ENCODE results near the gene ZBTB7C.

Gene ZBTB7C

GRCh38 chr18:48191494-48191893 lies 217.7 kb downstream of the ZBTB7C start:
- DNase-seq (ENCODE audit: low read depth in 2 of 2), result no peak

DNA sequence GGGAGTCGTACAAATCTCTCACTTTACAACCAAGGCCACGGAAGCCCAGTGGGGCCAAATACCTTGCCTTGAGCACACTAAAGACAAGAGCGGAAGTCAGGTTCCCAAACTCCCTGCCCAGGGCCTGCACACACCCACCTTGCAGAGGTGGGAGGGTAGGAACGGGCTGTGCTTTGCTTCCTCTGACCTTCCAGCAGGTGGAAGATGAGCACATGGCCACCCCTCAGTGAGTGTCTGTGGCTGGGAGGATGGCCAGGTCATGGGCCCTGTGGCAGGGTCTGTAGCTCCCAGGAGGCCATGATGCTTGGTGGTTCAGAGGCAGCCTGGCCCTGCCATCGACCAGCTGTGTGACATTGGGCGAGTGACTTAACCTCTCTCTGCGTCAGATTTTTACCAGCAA lies 218.2 kb downstream of the ZBTB7C start:
- no peak for DNase-seq (ENCODE audit: low read depth in 2 of 2)

DNA sequence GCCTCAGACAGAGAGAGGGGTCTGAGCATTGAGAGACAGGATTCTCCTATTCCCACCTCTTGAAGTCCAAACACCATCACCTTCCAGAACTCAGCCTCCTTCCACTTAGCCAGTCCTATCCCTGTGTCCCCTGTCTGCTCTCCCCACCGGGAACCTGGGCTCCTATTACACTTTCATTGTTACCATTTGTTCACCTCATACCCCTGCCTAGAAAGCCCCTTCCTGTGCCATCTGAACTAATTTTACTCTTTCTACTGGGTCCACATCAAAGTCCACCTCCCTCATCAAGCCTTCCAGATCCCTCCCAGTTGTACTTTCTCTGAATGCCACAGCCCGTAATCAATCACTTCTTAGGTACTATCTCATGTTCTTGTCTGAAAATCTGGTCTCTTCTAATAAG lies 220.6 kb downstream of the ZBTB7C start:
- no peak for DNase-seq (ENCODE audit: low read depth in 2 of 2)

DNA sequence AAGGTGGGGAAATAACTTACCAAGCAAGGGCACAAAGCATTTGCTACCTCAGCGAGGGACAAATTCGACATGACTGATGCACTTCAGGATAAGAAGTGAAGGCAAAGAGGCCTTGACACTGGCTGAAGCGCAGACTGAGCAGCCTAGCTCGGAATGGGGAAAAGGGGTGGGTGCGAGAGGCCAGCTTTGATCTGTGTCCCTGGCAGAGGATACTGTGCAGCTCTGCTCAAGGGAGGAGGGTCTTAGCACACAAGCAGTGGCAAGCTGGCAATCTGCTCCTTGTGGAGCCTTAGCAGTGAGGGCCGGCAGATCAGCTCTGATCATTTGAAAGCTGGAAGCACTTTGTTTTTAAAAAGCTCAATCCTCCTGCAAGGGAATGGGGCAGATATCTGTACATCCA lies 222.3 kb downstream of the ZBTB7C start:
- no peak for DNase-seq (ENCODE audit: low read depth in 2 of 2)

DNA sequence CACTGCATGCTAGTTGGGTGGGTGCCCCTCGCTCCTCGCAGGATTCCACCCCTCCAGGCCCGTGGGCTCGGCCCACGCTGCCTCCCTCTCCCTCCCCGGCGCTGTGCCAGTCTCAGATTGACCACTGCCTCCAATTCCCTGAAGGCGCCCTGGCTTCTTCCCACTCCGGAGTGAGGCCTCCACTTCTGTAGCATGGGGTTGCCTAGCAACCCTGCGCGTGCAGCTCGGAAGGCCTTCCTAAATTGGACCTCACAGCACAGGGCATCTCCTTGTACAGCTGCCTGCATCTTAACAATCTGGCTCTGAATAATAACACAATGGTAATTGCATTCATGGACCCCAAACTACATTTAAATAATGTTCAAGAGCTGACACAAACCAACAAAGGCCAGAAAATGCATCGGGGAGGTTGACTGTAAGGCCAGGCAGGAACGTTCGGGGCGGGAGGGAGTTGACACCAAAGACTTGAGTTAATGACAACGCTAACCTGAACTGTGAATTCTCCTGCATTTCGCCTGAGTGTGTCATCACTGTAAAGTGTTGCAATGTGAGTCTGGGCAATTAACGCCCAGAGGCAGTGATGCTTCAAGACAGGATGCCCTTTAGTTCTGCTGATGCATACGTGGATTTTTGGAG lies 222.9 kb downstream of the ZBTB7C start:
- DNase-seq (ENCODE audit: low read depth in 2 of 2), result no peak

GRCh38 chr18:48184118-48184517 lies 225.1 kb downstream of the ZBTB7C start:
- DNase-seq (ENCODE audit: low read depth in 2 of 2), result no peak

DNA sequence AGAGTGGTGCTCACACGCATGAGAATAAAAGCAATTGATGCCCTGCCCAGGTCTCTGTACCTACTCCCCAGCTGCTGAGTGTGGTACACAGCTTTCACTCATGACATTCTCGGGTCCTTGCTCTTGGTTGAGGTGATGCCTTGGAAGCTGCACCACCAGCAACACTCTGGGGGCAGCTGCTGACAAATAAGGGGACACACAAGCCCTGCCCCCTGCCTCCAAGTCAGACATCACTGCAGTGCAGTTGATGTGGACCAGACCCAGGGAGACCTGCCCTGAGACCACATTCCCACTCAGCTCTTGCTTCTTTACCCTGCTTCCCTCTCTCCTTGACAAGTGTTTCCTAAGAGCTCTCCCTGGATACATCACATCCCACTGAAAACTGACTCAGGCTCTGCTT lies 225.6 kb downstream of the ZBTB7C start:
- DNase-seq (ENCODE audit: low read depth in 2 of 2), result no peak

DNA sequence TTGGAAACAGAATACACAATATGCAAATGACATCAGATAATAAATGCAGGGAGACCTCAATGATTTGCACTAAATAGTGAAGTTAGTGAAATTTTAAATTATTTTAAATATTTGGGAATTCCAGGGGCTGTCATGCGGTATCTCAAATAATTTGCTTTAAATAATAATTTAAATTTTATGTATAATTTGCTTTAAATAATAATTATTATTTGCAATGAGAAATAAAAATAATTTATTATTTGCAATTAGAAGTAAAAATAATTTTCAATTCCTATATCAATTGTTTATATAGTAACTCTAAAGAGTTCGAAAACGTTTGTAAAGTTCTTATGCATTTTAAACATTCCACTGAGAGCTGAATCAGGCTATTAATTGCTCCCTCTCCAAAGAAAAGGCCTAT lies 226.4 kb downstream of the ZBTB7C start:
- DNase-seq (ENCODE audit: low read depth in 2 of 2), result no peak

GRCh38 chr18:48181857-48182256 lies 227.3 kb downstream of the ZBTB7C start:
- no peak for DNase-seq (ENCODE audit: low read depth in 2 of 2)

GRCh38 chr18:48181087-48181823 lies 227.9 kb downstream of the ZBTB7C start:
- no peak for DNase-seq (ENCODE audit: low read depth in 2 of 2)

GRCh38 chr18:48179666-48180065 lies 229.5 kb downstream of the ZBTB7C start:
- DNase-seq (ENCODE audit: low read depth in 2 of 2), result no peak

GRCh38 chr18:48179001-48179400 lies 230.2 kb downstream of the ZBTB7C start:
- DNase-seq (ENCODE audit: low read depth in 2 of 2), result no peak

DNA sequence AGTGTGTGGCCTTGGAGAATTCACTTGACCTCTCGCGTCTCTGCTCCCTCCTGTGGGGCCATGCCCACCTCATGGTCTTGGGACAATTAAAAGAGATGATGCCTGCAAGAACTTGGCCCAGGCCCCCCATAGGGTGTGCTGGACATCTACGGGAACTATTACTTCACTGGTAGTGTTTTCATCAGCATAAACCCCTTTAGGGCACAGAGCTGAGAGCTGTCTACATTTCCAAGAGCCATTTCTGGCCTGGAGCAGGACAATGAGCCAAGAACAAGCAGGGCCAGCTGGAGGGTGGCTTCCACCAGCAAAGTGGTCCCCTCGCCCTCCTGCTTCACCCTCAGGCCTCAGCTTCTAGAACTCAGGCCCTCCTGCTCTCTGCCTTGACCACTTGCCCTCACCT lies 232.3 kb downstream of the ZBTB7C start:
- no peak for DNase-seq (ENCODE audit: low read depth in 2 of 2)

GRCh38 chr18:48173557-48173956 lies 235.6 kb downstream of the ZBTB7C start:
- no peak for DNase-seq (ENCODE audit: low read depth in 2 of 2)

DNA sequence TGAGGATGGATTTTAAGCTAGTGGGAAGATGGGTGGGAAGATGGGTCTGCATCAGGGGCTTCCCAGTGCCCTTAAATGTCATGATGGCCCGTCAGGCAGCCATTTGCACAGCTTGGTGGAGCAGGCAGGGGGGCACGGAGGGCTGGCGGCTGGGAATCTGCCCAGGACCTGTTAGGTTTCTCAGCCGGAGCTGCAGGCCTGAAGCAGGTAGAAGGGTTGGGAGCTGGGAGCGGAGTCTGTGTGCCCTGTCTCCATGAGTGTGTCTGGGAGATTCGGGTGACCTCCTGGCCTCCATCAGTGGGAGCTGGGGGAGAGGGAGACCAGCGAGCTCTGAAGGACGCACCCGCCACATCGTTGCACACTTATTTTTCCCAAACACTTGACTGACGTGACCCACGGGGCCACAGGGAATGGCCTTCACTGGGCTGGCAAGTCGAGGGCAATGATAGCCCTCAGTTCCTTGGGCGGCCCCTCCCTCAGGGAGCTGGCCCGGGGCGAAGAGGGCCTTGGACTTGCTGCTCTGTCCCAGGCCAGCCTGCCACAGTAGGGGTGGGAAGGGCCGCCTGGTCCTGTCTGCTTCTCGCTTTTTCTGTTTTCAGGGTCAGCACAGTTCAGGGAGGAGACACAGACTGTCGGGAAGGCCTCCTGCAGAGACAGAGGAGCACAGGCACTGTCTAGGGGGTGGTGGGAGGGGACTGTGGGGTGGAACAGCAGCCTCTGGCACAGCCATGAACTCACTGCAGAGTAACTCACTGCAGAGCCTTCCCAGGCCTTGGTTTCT lies 236.8 kb downstream of the ZBTB7C start:
- DNase-seq (ENCODE audit: low read depth in 2 of 2), result no peak

- no peak for DNase-seq (ENCODE audit: low read depth in 2 of 2)
Measured at GRCh38 chr18:48171490-48172188, 237.5 kb downstream of the ZBTB7C start.

- no peak for DNase-seq (ENCODE audit: low read depth in 2 of 2)
Measured at GRCh38 chr18:48170651-48171050, 238.5 kb downstream of the ZBTB7C start.

GRCh38 chr18:48168861-48169260 lies 240.3 kb downstream of the ZBTB7C start:
- no peak for DNase-seq (ENCODE audit: low read depth in 2 of 2)

DNA sequence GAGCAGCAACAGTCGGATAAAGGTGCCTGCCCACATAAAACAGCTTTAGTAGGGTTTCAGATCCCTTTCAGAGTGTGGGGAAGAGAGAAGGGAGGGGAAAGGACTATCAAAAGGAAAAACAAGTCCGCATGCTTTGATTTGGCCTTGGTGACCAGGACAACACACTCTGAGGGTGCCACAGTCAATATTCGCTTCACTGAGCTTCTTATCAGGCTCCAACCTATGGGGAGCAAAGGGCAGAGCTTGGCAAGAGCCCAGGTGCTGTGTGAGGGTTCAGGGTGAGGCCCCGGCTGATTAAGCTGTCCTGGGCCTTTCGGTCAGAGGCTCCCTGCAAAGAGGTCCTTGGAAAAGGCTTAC lies 241.3 kb downstream of the ZBTB7C start:
- DNase-seq (ENCODE audit: low read depth in 2 of 2), result no peak

DNA sequence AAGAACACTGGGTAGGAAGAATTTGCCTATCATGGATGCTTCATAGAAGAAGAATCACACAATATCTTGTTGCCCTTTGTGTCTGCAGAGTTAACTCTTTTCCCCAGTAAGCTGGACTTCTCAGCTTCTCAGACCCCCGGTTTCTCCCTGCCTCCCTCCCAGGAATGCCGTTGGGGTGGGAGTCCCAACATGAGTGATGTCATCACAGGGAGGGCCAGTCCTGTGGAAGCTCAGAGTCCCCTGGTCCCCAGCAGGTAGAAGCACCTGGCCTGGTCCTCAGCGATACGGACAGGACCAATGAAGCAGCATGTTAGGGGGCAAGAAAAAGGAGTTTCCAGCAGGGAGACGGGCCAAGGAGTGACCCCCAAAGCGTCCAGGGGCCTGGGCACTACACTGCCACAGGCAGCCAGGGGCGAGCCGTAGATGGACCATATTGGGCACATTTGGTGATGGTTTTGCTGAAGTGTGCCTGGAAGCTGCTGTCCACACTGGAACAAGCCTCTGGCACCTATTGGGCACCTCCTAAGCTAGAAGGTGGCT lies 242.8 kb downstream of the ZBTB7C start:
- no peak for DNase-seq (ENCODE audit: low read depth in 2 of 2)

GRCh38 chr18:48165111-48165866 lies 243.9 kb downstream of the ZBTB7C start:
- DNase-seq (ENCODE audit: low read depth in 2 of 2), result no peak
